T-helper 1 cell treated with Interleukin-12 subunit alpha and Interleukin-12 subunit beta and Interleukin-4 antibody, amounts not matched to agents 30 ng/mL and 1 ng/mL, for 36 hours (primary cell): Measurements from ENCODE around the gene LRRC71. TPM values are rescaled to one million over a fixed set of nuclear protein-coding genes. Genes with fewer than 3 reads are reported as not detected.

Experiments used
- intact Hi-C: fragments of 100-400 bp; cut with micrococcal nuclease; formaldehyde crosslinking; loops from one replicate; pipeline ENCODE4 v1.15.1; 2024
- total RNA-seq: library from RNA; stranded (reverse); gene quantifications from 2 replicates; pipeline ENCODE4 v1.2.3, GENCODE V29; 2022

The LRRC71 gene
- total RNA-seq, 1 donor from 2014 or later = not detected

DNA sequence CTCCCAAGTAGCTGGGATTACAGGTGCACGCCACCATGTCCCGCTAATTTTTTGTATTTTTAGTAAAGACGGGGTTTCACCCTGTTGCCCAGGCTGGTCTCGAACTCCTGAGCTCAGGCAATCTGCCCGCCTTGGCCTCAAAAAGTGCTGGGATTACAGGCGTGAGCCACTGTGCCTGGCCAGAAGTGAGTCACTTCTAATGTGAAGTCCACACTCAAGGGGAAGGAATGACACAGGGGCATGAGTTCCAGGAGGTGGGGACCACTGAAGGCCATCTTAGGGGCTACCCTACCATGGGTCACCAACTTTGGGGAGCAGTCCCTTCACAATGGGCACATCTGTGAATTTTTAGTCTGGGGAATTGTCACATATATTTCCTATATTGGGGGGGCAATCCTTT, 6.3 kb downstream of the LRRC71 start:
- intact Hi-C loops = loop anchor here (1.0 to 2.0 kb wide), 4 partner anchors 34 to 238 kb away; no protein-coding TSS in a partner anchor

DNA sequence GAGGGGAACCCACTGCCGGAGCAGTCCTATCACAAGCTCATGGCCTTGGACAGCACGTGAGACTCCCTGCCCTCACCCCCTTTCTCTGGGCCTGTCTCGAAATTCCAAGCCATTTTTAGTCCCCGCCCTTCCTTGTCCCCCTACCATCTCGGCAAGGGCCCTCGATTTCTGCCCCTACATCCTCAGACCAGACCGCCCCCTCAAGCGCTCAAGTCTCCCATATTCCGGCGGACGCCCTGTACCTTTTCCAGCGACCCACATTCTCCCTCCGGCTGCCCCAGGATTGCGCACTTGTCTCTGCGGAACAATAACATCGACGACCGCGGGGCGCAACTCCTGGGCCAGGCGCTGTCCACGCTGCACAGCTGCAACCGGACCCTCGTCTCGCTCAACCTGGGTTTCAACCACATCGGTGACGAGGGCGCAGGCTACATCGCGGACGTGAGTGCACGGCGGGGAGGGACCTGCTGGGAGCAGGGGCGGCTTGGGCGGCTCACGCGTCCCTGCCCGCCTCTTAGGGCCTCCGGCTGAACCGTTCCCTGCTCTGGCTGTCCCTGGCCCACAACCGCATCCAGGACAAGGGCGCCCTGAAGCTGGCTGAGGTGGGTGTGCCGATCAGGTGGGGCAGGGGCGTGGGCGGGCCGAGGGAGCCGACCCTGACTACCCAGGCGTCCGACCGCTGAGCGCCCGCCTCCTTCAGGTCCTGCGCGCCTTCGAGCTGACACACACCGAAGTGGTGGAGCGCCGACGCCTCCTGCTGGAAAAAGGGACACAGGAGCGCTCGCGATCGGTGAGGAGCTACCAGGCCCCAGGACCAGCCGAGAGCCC, 7.0 kb downstream of the LRRC71 start:
- intact Hi-C loops = loop anchor here (1.0 to 2.0 kb wide), 4 partner anchors 35 to 239 kb away; no protein-coding TSS in a partner anchor

DNA sequence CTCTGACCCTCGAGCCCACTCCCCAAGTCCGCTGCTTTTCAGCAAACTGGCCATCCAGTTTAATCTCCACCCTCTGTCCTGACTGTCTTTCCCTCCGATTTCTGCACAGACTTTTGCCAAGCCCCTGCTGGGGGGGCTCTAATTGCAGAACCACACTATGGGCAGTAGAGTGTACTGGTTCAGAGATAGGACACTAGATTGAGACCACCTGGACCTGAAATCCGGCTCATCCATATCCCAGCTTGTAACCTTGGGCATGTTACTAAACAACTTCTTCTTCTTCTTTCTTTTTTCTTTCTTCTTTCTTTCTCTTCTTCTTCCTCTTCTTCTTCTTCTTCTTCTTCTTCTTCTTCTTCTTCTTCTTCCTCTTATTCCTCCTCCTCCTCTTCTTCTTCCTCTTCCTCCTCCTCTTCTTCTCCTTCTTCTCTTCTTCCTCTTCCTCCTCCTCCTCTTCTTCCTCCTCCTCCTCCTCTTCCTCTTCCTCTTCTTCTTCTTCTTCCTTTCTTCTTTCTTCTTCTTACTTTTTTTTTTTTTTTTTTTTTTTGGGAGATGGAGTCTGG, 7.7 kb downstream of the LRRC71 start:
- intact Hi-C loops = no loop called here

DNA sequence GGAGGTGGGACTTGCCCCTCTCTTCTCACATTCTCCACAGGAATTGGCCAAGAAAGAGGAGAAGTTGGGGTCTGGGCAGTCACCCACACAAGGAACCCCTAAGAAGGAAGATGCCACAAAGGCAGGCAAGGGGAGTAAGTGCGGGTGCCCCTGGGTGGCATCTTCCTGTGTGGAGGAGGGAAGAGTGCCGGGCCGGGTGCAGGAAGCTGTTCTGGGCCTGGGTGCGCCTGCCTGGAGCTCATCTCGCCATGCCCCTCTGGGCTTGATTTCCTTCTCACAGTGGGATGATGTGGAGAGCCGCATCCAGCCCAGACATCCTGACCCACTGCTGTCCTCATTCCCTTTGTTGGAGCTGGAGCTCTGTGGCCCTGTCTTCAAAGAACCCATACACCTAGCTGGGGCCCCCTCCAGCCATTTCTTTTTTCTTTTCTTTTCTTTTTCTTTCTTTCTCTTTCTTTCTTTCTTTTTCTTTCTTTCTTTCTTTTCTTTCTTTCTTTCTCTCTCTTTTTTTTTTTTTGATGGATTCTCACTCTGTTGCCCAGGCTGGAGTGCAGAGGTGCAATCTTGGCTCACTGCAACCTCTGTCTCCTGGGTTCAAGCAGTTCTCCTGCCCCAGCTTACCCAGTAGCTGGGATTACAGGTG, 9.3 kb downstream of the LRRC71 start:
- intact Hi-C loops = no loop called here

DNA sequence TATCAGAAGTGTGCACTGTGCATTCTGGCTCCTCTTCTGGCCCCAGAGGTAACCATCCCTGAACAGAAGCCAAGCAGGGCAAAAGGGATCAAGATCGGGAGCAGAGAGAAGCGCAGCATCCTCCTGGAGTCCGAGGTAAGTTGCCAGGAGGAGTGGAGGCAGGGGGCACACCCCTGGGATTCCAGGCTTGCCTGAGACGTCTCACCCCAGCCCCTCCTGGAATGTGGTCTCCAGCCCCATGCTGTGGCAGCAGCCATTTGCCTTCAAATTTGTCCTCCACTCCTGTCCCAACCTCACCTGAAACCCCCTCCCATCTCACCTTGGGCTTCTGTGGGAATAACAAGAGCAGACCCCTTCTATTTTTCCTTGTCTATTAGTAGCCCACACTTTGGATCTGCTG, 10.1 kb downstream of the LRRC71 start:
- intact Hi-C loops = no loop called here

DNA sequence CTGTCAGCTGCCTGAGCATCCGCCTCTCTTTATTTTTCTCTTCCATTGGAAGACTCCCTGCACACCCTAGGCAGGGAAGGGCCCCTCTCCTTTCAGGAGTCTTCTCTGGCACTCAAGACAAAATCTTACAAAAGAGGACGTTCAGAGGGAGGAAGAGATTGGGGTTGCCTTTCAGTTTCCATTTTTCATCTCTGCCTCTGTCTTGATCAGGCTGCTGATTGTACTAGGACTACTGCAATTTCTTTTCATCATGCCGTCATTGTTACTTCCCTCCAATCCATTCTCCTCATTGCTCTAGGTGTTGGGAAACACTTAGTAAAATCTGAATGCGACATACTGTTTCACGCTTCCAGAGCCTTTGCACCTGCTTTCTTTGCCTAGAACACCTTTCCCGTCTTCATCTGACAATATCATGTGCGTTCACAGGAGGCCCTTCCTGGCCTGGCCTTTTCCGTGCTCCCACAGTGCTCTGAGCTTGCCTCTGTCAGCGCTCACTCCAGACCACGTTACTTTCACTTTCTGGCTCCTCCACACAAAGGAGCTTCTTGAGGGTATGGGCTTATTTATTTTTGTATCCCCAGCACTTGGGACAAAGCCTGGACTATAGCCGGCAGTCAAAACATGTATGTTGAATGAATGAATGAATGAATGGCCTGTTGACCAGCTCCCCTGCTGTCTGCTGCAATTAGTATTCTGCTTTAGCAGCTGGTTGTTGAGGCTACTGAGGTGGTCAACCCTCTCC, 10.9 kb downstream of the LRRC71 start:
- intact Hi-C loops = no loop called here

DNA sequence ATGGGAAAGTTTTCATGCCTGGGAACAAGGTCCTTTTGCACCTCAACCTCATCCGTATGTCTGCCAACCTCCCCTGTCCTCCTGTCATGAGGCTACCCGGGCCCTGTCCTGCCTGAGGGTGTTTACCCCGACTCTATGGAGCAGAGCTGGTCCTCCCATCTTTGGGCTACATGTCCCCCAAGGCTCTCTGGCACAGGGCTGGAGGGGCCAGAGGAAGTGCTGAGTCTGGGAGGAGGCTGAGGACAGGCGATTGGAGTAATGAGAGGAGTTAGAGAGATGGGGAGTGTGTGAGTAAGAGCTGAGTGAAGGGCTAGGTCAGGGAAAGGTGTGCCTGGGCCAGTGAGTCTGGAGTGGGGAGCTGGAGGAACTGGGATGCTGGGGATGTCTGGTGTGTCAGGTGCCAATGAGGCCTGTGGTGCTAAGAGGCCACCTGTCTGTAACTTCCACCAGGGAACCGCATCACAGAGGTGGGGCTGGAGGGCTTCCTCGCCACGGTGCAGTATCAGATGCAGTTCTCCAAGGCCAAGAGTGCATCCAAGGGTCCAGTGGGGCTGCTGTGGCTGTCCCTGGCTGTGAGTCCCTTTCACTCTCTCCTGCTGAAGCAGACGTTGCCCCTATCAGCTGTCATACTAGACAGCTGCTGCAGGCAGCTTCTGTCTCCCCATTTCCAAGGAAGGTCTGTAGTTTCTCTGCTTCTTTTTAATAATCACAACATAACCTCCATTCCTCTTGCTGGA, 11.7 kb downstream of the LRRC71 start:
- intact Hi-C loops = no loop called here

DNA sequence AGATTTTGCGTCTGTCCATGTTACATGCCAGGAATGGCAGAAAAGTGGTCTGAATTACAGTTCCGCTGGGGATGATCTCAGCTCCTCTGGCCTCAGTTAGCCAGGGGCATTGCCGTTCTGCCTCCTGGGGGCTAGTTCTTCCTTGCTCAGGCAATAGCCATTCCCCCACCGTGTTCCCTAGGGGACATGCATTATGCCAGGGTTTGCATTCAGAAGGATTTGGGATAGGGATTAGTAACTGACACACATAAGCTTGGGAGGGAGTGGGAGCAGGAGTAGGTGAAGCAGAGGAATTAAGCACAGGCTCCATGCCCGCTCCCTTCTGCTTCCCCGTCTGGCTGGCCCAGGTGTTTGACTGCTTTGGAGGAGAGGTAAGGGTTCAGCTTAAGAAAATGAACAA, 12.7 kb downstream of the LRRC71 start:
- intact Hi-C loops = no loop called here

DNA sequence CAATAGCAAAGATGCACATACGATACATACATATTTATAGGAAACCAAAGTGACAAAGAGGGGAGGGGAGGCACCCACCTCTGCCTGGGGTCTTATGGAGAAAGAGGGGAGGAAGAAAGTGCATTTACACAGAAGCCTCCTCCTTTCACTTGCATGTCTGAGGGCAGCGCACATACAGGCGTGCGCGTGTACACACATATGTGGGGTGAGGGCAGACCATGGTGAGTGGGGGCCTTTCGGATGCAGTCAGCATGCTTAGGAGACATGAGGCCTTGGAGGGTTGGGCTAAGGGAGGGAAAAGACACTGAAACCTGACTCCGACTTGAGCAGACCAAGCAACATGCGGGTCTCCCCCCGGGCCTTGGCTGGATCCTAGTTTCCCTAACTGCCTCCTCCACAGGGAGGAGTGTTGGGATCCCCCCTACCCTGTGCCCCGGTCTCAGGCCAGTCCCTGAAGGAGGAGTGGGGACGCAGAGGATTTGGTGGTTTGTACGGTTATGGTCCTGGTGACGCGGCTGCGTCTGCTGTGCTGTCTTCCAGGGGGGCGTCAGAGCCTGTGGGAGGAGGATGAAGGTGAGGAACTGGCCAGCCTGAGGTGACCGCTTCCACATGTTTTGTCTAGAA, 15.2 kb downstream of the LRRC71 start:
- intact Hi-C loops = no loop called here

DNA sequence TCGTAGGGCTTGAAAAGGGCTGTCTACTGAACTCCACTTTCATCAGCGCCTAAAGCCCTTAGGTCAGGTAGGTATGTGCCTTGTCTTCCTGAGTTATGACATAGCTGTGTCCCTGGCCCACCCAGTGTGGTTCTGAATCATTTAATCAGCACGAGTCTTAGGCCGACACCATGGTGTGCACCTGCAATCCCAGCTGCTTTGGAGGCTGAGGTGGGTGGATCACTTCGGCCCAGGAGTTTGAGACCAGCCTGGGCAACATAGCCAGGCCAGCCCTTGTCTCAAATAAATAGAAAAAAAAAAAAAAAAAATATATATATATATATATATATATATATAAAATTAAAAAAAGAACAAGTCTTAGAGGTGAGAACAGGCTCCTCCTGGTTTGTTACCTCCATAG, 15.8 kb downstream of the LRRC71 start:
- intact Hi-C loops = no loop called here

DNA sequence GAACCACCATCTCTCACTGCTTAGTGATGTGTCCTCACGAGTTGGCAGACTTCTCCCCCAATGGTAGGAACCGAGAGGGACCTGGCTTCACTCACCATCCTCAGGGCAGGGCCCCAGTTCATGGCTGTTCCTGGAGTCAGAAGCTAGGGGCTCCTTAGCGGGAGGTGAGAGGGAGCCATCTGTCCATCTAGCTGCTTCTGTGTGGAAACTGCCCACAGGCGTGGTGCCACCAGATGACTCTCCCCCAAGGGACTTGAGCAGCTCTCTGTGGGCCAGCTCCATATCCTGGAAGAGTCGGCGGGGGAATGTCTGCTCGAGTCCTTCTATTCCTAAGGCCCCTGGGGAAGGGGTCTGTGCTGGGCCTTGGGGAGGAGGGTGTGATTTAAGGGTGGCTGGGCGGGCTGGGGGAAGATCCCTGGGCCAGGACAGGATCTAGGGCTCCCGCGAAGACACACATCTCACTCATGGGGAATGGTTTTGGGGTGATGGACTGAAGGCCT, 16.3 kb downstream of the LRRC71 start:
- intact Hi-C loops = no loop called here

DNA sequence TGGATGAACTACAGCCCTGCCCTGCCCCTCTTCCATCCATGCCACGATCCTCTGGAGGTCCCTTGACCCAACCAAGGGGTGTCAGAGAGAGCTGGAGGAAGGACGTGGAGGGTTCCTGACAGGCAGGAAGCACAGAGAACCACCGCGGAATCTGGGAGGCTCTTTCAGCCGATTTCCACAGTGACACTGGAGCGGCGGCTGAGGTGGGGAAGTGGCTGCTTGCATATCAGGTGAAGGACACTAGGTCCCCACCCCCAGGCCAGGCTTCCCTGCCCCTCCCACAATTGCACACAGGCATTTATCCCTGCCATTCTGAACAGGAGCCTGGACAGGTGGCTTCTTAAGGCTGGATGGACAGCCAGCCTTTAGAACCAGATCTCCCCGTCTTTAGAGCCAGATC, 17.5 kb downstream of the LRRC71 start:
- intact Hi-C loops = no loop called here

DNA sequence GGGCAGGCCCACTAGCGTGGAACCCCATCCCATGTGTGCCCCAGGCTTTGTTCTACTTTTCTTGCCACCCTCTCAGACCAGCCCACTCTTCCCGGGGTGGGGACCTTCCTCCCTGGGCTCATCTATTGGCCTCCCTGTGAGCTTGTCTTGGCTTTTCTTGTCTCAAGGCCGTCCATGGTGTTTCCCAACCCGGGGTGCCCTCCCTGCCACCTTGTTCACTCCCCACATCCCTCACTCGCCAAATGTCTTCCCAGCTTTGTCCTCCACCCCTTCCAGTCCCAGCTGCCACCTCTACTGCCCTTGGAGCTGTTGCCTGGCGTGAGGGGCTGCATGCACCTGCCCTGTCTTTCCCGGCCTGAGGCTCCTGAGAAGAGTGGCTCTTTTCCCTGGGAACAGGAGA, 18.4 kb downstream of the LRRC71 start:
- intact Hi-C loops = no loop called here

DNA sequence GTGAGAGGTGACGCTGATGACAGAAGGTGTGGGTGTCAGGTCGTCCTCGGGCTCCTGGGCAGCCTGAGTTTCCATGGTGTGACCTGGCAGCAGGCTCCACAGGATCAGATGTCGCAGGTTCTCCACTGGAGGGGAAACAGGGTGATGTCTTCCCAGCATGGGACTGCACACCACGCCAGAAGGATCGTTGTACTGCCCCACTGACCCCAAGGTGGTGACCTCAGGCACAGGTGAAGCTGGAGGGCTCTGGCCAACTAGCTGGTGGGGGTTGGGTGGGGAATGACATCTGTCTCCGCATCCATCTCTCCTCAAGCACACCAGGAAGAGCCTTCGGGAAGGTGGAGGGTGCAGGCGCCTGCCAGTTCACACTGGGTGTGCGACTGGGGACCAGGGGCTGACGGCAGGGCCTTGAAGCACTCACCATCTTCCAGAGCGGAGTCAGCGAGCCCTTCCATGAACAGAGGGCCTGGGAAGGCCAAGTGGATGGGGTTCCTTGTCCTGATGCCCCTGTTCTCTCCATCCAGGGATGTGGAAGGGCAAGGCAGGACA, 19.4 kb downstream of the LRRC71 start:
- intact Hi-C loops = no loop called here

DNA sequence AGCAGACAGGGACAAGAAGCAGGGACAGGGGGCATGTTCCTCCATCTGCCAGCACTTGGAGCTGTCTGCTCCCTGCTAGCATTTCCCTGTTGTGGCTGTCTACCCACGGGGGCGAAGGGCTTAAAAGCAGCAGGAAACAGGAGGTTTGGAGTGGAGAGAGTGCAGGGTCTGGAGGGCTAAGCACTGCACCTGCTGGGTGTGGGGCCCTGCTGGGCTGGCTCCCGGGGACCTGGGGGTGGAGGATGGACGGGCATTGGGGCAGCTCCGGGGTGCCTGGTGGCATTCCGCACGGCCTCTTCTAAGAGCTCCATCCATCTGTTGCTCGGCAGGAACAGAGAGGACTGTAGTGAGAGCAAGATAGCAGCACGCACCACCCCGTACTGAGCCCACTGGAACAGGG, 21.2 kb downstream of the LRRC71 start:
- intact Hi-C loops = no loop called here

DNA sequence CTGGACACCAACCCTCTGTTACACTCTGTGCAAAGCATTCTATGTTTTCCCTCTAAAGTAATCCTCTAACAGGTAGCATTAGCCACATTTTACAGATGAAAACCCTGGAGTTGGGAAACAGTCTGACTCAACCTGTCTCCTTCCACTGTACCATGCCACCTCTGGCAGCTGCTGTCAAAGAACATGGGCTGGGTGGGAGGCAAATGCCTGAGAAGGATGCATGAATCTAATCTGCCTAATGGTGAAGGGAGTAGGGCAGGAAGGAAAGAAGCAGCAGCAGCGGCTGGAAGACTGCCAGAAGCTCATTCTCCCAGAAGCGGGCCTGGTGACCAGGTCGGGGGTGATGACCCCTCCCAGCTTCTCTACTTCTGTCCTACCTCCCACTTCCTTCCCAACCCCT, 21.7 kb downstream of the LRRC71 start:
- intact Hi-C loops = no loop called here

DNA sequence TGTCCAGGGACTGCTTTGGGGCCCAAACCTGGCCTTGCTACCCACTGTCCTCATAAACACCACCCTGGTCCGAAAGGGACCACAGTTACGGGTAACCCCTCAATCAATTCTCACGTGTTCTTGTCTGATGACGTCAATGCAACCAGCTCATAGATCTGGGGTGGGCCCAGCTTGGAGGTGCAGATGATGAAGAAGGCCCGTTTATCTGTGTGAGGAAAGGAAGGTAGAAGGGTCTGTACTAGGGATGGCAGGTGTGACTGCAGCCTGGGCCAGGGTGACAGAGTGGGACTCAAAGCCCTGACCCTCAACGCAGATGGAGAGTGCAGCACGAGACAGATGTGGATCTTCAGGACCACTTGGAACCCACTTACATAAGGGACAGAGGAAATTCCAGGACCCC, 22.1 kb downstream of the LRRC71 start:
- intact Hi-C loops = no loop called here

DNA sequence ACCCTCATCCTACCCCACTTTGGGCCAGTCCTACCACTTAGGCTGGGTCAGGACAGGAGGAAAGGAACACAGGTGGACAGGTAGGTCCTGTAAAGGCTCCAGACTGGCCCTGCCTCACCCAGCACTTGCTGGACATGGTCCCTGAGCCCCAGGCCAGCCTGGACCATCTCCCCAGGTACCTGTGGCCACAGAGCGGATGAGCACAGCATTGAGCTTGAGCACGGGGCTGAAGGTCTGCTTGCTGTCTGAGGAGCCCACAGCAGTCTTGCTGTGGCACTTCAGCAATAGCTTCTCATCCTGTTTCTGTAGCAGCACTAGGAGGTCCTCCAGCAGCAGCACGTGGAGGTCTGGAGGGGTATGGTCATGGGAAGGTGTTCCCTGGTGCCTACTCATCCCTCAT, 23.3 kb downstream of the LRRC71 start:
- intact Hi-C loops = no loop called here

DNA sequence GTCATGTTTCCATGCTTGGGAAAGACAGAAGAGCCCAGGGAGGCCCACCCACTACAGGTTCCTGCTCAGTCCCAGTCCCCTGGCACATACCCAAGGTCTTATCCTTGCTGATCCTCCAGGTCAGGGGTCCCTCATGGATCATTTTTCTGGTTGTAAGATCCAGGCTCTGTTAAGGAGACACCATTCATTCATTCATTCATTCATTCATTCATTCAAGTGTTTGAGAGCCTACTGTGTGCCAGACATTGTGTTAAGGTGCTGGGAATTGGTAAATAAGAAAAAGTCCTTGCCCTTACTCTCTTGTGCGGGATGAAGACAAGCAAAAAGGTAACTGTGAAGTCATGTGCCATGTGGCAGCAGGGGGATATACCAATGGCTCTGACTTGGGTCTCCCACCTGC, 23.8 kb downstream of the LRRC71 start:
- intact Hi-C loops = no loop called here

DNA sequence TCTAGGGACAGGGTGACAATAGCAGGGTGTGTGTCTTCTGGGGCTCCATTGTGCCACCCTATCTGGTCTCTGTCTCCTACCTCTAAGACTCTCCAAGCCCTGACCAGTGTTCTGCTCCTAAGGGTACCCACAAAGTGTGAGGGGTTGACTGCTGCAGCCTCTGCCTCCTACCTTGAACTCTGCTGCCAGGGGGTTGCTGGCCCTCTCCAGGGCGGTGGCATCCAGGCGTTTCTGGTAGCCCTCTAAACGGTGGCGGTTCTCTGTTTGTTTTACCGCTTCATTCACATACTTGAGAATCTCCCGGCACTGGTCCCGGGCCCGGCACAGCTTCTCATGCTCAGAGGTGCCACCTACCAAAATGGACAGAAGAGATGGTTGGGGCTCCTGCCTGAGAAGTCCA, 24.4 kb downstream of the LRRC71 start:
- intact Hi-C loops = no loop called here
